HepG2 (cell line): ENCODE data around the gene CCNQ. TPM values are rescaled to one million over a fixed set of nuclear protein-coding genes. Genes with fewer than 3 reads are reported as not detected.

Experiments
- ARID4A ChIP-seq: sonication (generic); formaldehyde crosslinking; IDR thresholded peaks from 2 replicates; pipeline ENCODE4 v1.5.0; 2020; ENCODE audit warnings: mild to moderate bottlenecking, missing genetic modification reagents, borderline replicate concordance
- FIP1L1 ChIP-seq: fragments of 200-400 bp; formaldehyde crosslinking; IDR thresholded peaks from 2 replicates; pipeline ENCODE4 v1.6.1; 2018; ENCODE audit warnings: low read depth, mild to moderate bottlenecking, low read length, moderate library complexity, borderline replicate concordance; ENCODE audit not compliant: insufficient read depth
- GPBP1L1 ChIP-seq: sonication (generic); formaldehyde crosslinking; IDR thresholded peaks from 2 replicates; pipeline ENCODE4 v1.5.0; 2020; ENCODE audit warnings: mild to moderate bottlenecking, missing genetic modification reagents
- HNRNPK ChIP-seq: fragments of 200-400 bp; formaldehyde crosslinking; IDR thresholded peaks from 2 replicates; pipeline ENCODE4 v1.6.1; 2018; ENCODE audit warnings: low read length, low read depth, moderate library complexity, mild to moderate bottlenecking; ENCODE audit not compliant: poor library complexity, severe bottlenecking
- MEIS2 ChIP-seq: sonication (generic); formaldehyde crosslinking; IDR thresholded peaks from 2 replicates; pipeline ENCODE4 v1.9.0; 2021; ENCODE audit warnings: mild to moderate bottlenecking, missing genetic modification reagents
- MLLT10 ChIP-seq: sonication (generic); formaldehyde crosslinking; IDR thresholded peaks from 2 replicates; pipeline ENCODE4 v1.4.0; 2020; ENCODE audit warnings: missing genetic modification reagents
- MNT ChIP-seq: fragments of 450-650 bp; IDR thresholded peaks from 2 replicates; pipeline ENCODE4 v1.6.1; 2016
- RELA ChIP-seq: sonication (generic); formaldehyde crosslinking; IDR thresholded peaks from 2 replicates; pipeline ENCODE4 v1.4.0; 2020; ENCODE audit warnings: missing genetic modification reagents
- SP1 ChIP-seq, 2 experiments: fragments of 450-650 bp in 1 of 2; sonication (generic) in 1 of 2; formaldehyde crosslinking in 1 of 2; IDR thresholded peaks; 2 replicates each; pipeline versions ENCODE4 v1.4.0 to v1.6.1; 2016 to 2020; ENCODE audit warnings: missing genetic modification reagents in 1 of 2
- ZNF180 ChIP-seq: sonication (generic); formaldehyde crosslinking; IDR thresholded peaks from 2 replicates; pipeline ENCODE4 v1.4.0; 2020; ENCODE audit warnings: low read depth, missing genetic modification reagents, borderline replicate concordance
- ZNF292 ChIP-seq: sonication (generic); formaldehyde crosslinking; IDR thresholded peaks from 2 replicates; pipeline ENCODE4 v1.8.1; 2022; ENCODE audit warnings: mild to moderate bottlenecking, low read depth, missing genetic modification reagents, borderline replicate concordance
- ZNF552 ChIP-seq: sonication (generic); formaldehyde crosslinking; IDR thresholded peaks from 2 replicates; pipeline ENCODE4 v1.9.0; 2022; ENCODE audit warnings: missing genetic modification reagents, mild to moderate bottlenecking, borderline replicate concordance
- ZNF770 ChIP-seq: sonication (generic); formaldehyde crosslinking; IDR thresholded peaks from 2 replicates; pipeline ENCODE4 v1.5.0; 2020; ENCODE audit warnings: mild to moderate bottlenecking, missing genetic modification reagents
- polyA plus RNA-seq, 8 experiments: library from polyadenylated mRNA; depleted of rRNA in 3 of 8; stranded (reverse) in 7 of 8; unstranded in 1 of 8; fragments of >200 nt; fragmentation: Illumina TruSeq in 4 of 8; extraction: Trizol in 4 of 8; gene quantifications; 2 replicates each; pipeline versions ENCODE4 v1.2.1 to v1.2.3, GENCODE V29; 2011 to 2016; ENCODE audit warnings: low read depth in 4 of 8, missing spikeins in 1 of 8, mixed read lengths in 1 of 8; ENCODE audit not compliant: insufficient read depth in 1 of 8
- total RNA-seq, 5 experiments: library from RNA; depleted of rRNA; stranded (reverse); fragments of >200 nt; fragmentation: Illumina TruSeq; extraction: Trizol; gene quantifications; 2 replicates each; pipeline ENCODE4 v1.2.3, GENCODE V29; 2016; ENCODE audit warnings: low read depth in 1 of 5
- TF ChIP-seq, protein P1 (sequence below): IDR thresholded peaks from 2 replicates; pipeline ENCODE4 v1.6.1; 2012; ENCODE audit warnings: low read depth, low read length, improper control_type of control experiment

The CCNQ gene
- total and polyA plus RNA-seq, 2 of the 13 experiments (the other 11 are each of a cell fraction or from before 2014, with no cell fraction given), result 15.0 to 25.5 TPM

GRCh38 chrX:153625271-153626024, 26.5 kb upstream of the CCNQ start (continued):
- TF ChIP-seq ZNF552 (CRISPR knock-in tag) (no peak), ZNF770 (CRISPR knock-in tag) (no peak), MEIS2 (no peak), ZNF180 (CRISPR knock-in tag) (no peak), MLLT10 (CRISPR knock-in tag) (no peak), HNRNPK (peak; percentile 70), SP1 (IDR thresholded peaks at IDR 0.05) (no peak), SP1 (CRISPR knock-in tag; IDR thresholded peaks at IDR 0.05) (no peak), RELA (CRISPR knock-in tag) (no peak), ZNF292 (CRISPR knock-in tag) (no peak), ARID4A (CRISPR knock-in tag) (peak; percentile 17; the same call in 1 of the 2 replicates), MNT (no peak), FIP1L1 (no peak), GPBP1L1 (CRISPR knock-in tag) (no peak)
- TF ChIP-seq, protein P1, sequence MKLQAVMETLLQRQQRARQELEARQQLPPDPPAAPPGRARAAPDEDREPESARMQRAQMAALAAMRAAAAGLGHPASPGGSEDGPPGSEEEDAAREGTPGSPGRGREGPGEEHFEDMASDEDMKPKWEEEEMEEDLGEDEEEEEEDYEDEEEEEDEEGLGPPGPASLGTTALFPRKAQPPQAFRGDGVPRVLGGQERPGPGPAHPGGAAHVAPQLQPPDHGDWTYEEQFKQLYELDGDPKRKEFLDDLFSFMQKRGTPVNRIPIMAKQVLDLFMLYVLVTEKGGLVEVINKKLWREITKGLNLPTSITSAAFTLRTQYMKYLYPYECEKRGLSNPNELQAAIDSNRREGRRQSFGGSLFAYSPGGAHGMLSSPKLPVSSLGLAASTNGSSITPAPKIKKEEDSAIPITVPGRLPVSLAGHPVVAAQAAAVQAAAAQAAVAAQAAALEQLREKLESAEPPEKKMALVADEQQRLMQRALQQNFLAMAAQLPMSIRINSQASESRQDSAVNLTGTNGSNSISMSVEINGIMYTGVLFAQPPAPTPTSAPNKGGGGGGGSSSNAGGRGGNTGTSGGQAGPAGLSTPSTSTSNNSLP, result no peak
